ENCODE data around the gene SET.
"Not testable (repeated sequence)": the region's sequence is repeated elsewhere in the genome, so short reads cannot be mapped to it uniquely, and the experiment has no call there.

Gene SET

GRCh38 chr9:128685636-128686489, 3.2 kb upstream of the SET start:
- H3K4me3 ChIP-seq (ENCODE audit: low read depth, low read length), result no peak overlapping the region
- DNase-seq (ENCODE audit: low read depth), result no peak

GRCh38 chr9:128687453-128687852, 1.6 kb upstream of the SET start:
- no peak for DNase-seq (ENCODE audit: low read depth)
- no peak overlapping the region for H3K4me3 ChIP-seq (ENCODE audit: low read depth, low read length)

- no peak for DNase-seq (ENCODE audit: low read depth)
- peak overlapping the region; percentile 57 for H3K4me3 ChIP-seq (ENCODE audit: low read depth, low read length)
These were observed 312 bp downstream of the SET start for GRCh38 chr9:128689293-128689774.

- H3K4me3 ChIP-seq (ENCODE audit: low read depth, low read length), result peak overlapping the region; percentile 94
- no peak for DNase-seq (ENCODE audit: low read depth)
These were observed 1.0 kb downstream of the SET start for GRCh38 chr9:128689820-128690683.

- peak overlapping the region; percentile 94 for H3K4me3 ChIP-seq (ENCODE audit: low read depth, low read length)
- DNase-seq (ENCODE audit: low read depth), result no peak
These were observed 1.6 kb downstream of the SET start for GRCh38 chr9:128690684-128691034.

- not testable (repeated sequence) for H3K4me3 ChIP-seq (ENCODE audit: low read depth, low read length); DNase-seq (ENCODE audit: low read depth)
These were observed 4.7 kb downstream of the SET start for GRCh38 chr9:128693738-128694137.

- DNase-seq (ENCODE audit: low read depth), result no peak
- H3K4me3 ChIP-seq (ENCODE audit: low read depth, low read length), result no peak overlapping the region
These were observed 5.3 kb downstream of the SET start for GRCh38 chr9:128694344-128694743.

GRCh38 chr9:128696923-128697707, 8.1 kb downstream of the SET start:
- H3K4me3 ChIP-seq (ENCODE audit: low read depth, low read length), result no peak overlapping the region
- DNase-seq (ENCODE audit: low read depth), result no peak

- DNase-seq (ENCODE audit: low read depth); H3K4me3 ChIP-seq (ENCODE audit: low read depth, low read length): not testable (repeated sequence)
These were observed 10.2 kb downstream of the SET start for GRCh38 chr9:128699096-128699795.

GRCh38 chr9:128701227-128701854, 12.3 kb downstream of the SET start:
- no peak overlapping the region for H3K4me3 ChIP-seq (ENCODE audit: low read depth, low read length)

GRCh38 chr9:128702445-128702948, 13.5 kb downstream of the SET start, which contains the start of gene PKN3:
PKN3 (plus strand) TSS chr9:128702503; CDS start chr9:128702916, 413 bp downstream.
- DNase-seq (ENCODE audit: low read depth), result no peak
- peak within 1 kb of the TSS; percentile 71 for H3K4me3 ChIP-seq (ENCODE audit: low read depth, low read length)

More at GRCh38 chr9:128701227-128701854, 12.3 kb downstream of the SET start:
- DNase-seq (ENCODE audit: low read depth), result no peak

GRCh38 chr9:128702949-128703615, 14.1 kb downstream of the SET start:
- DNase-seq (ENCODE audit: low read depth), result no peak
- peak overlapping the region; percentile 71 for H3K4me3 ChIP-seq (ENCODE audit: low read depth, low read length)

GRCh38 chr9:128703616-128704355, 14.8 kb downstream of the SET start:
- peak overlapping the region; percentile 71 for H3K4me3 ChIP-seq (ENCODE audit: low read depth, low read length)
- no peak for DNase-seq (ENCODE audit: low read depth)

- no peak for DNase-seq (ENCODE audit: low read depth)
- no peak overlapping the region for H3K4me3 ChIP-seq (ENCODE audit: low read depth, low read length)
These were observed 15.3 kb downstream of the SET start for GRCh38 chr9:128704356-128704670.

- H3K4me3 ChIP-seq (ENCODE audit: low read depth, low read length), result no peak overlapping the region
- DNase-seq (ENCODE audit: low read depth), result no peak
These were observed 16.3 kb downstream of the SET start for GRCh38 chr9:128705051-128705965.

- H3K4me3 ChIP-seq (ENCODE audit: low read depth, low read length), result no peak overlapping the region
- no peak for DNase-seq (ENCODE audit: low read depth)
These were observed 17.0 kb downstream of the SET start for GRCh38 chr9:128706045-128706444.
